ENCODE data around the gene PI16. TPM values are rescaled to one million over a fixed set of nuclear protein-coding genes. Genes with fewer than 3 reads are reported as not detected.
A peak's percentile ranks its signal among the peaks of the same experiment; 100 is the strongest.

The PI16 gene
- total RNA-seq, 1 experiment from 2014 or later, result 0.83 TPM

- no peak overlapping the region for H2AFZ ChIP-seq
- POLR2A ChIA-PET (ENCODE audit: unreplicated experiment), result no interaction called here
- CTCF ChIA-PET, result interaction anchor here (0.6 kb wide), 1 partner anchor 939 kb away, joined by 5 read pairs; no protein-coding TSS in a partner anchor
These were observed 42.0 kb upstream of the PI16 start for GRCh38 chr6:36912586-36912985.

GRCh38 chr6:36913082-36913481, 41.5 kb upstream of the PI16 start:
- CTCF ChIA-PET, result interaction anchor here (1.3 kb wide), 1 partner anchor 146 kb away, joined by 5 read pairs; no protein-coding TSS in a partner anchor
- Histone ChIP-seq H3K9me2 (ENCODE audit: insufficient read depth) (no peaks in the 10 kb centered on the region), H3F3A (ENCODE audit: insufficient read depth, low read depth) (peaks cover 33% of the 10 kb centered on the region), H3K4me2 (no peak overlapping the region), H3K27ac (no peak overlapping the region), H3K4me1 (replicated peaks; ENCODE audit: insufficient read depth) (peaks cover 33% of the 10 kb centered on the region), H3K27me3 (ENCODE audit: insufficient read depth, low read depth) (no peaks in the 10 kb centered on the region), H3K79me2 (ENCODE audit: low read depth) (no peaks in the 10 kb centered on the region), H2AFZ (no peak overlapping the region), H4K20me1 (ENCODE audit: insufficient read depth) (no peaks in the 10 kb centered on the region), H3K4me3 (no peak overlapping the region), H3K36me3 (ENCODE audit: low read depth) (0 out of 2 replicates have a peak, but pooled peaks cover 16% of the 10 kb centered on the region), H3K9me3 (ENCODE audit: insufficient read depth, low read depth) (no peaks in the 10 kb centered on the region)
- TF ChIP-seq CTCF (conservative IDR thresholded peaks at IDR 0.05) (no peak), EZH2 (IDR thresholded peaks at IDR 0.05; ENCODE audit: low read depth) (no peak)
- POLR2A ChIA-PET (ENCODE audit: unreplicated experiment), result no interaction called here
- intact Hi-C loops (cut with micrococcal nuclease; ENCODE audit: unreplicated experiment), result loop anchor here (5.0 to 10.0 kb wide), 2 partner anchors 49 to 302 kb away; no protein-coding TSS in a partner anchor
- BruUV-seq (replicated peaks), result no TSS peak
- no peak for DNase-seq

More at GRCh38 chr6:36912586-36912985, 42.0 kb upstream of the PI16 start:
- Histone ChIP-seq H3K4me2 (no peak overlapping the region), H3K27ac (no peak overlapping the region), H3K9me3 (ENCODE audit: insufficient read depth, low read depth) (no peaks in the 10 kb centered on the region), H4K20me1 (ENCODE audit: insufficient read depth) (no peaks in the 10 kb centered on the region), H3K36me3 (ENCODE audit: low read depth) (0 out of 2 replicates have a peak, but pooled peaks cover 16% of the 10 kb centered on the region), H3K27me3 (ENCODE audit: insufficient read depth, low read depth) (no peaks in the 10 kb centered on the region), H3K79me2 (ENCODE audit: low read depth) (no peaks in the 10 kb centered on the region), H3K4me1 (replicated peaks; ENCODE audit: insufficient read depth) (peaks cover 33% of the 10 kb centered on the region), H3K4me3 (no peak overlapping the region), H3F3A (ENCODE audit: insufficient read depth, low read depth) (peaks cover 33% of the 10 kb centered on the region), H3K9me2 (ENCODE audit: insufficient read depth) (no peaks in the 10 kb centered on the region)
- TF ChIP-seq EZH2 (IDR thresholded peaks at IDR 0.05; ENCODE audit: low read depth) (no peak), CTCF (conservative IDR thresholded peaks at IDR 0.05) (no peak)
- peak; percentile 37 to 89 for DNase-seq
- no TSS peak for BruUV-seq (replicated peaks)
- intact Hi-C loops (cut with micrococcal nuclease; ENCODE audit: unreplicated experiment), result loop anchor here (5.0 to 10.0 kb wide), 2 partner anchors 50 to 302 kb away; no protein-coding TSS in a partner anchor

- Histone ChIP-seq H3K27ac (peak overlapping the region; percentile 10; the same call in 1 of the 2 replicates), H3K9me2 (ENCODE audit: insufficient read depth) (no peaks in the 10 kb centered on the region), H3K79me2 (ENCODE audit: low read depth) (no peaks in the 10 kb centered on the region), H3K9me3 (ENCODE audit: insufficient read depth, low read depth) (no peaks in the 10 kb centered on the region), H3K27me3 (ENCODE audit: insufficient read depth, low read depth) (no peaks in the 10 kb centered on the region), H3F3A (ENCODE audit: insufficient read depth, low read depth) (peaks cover 33% of the 10 kb centered on the region), H3K36me3 (ENCODE audit: low read depth) (peaks cover 16% of the 10 kb centered on the region; the same call in 1 of the 2 replicates), H3K4me3 (no peak overlapping the region), H4K20me1 (ENCODE audit: insufficient read depth) (no peaks in the 10 kb centered on the region), H3K4me1 (replicated peaks; ENCODE audit: insufficient read depth) (peaks cover 35% of the 10 kb centered on the region), H2AFZ (no peak overlapping the region), H3K4me2 (peak overlapping the region; percentile 21)
- intact Hi-C loops (cut with micrococcal nuclease; ENCODE audit: unreplicated experiment), result loop anchor here (1.0 to 10.0 kb wide), 7 partner anchors 14 to 300 kb away; partner anchors contain the start of gene MTCH1
- POLR2A ChIA-PET (ENCODE audit: unreplicated experiment), result interaction anchor here (0.6 to 1.0 kb wide), 7 partner anchors 29 to 716 kb away, joined by 3 to 19 read pairs (median 8); partner anchors contain the start of gene MTCH1
- no TSS peak for BruUV-seq (replicated peaks)
- TF ChIP-seq CTCF (conservative IDR thresholded peaks at IDR 0.05), result peak; percentile 61
- TF ChIP-seq EZH2 (IDR thresholded peaks at IDR 0.05; ENCODE audit: low read depth), result no peak
- peak; percentile 91 to 97 for DNase-seq
- CTCF ChIA-PET, result interaction anchor here (0.6 to 2.4 kb wide), 28 partner anchors 18 to 1662 kb away, joined by 3 to 36 read pairs (median 7); partner anchors contain the start of genes C6orf89, MTCH1 and TMEM217
These were observed 40.2 kb upstream of the PI16 start for GRCh38 chr6:36914227-36914794.
